Measurements from ENCODE around the gene RTN1. TPM values are rescaled to one million over a fixed set of nuclear protein-coding genes. Genes with fewer than 3 reads are reported as not detected.

The RTN1 gene
- total RNA-seq, 1 donor from 2014 or later, result 518 TPM

DNA sequence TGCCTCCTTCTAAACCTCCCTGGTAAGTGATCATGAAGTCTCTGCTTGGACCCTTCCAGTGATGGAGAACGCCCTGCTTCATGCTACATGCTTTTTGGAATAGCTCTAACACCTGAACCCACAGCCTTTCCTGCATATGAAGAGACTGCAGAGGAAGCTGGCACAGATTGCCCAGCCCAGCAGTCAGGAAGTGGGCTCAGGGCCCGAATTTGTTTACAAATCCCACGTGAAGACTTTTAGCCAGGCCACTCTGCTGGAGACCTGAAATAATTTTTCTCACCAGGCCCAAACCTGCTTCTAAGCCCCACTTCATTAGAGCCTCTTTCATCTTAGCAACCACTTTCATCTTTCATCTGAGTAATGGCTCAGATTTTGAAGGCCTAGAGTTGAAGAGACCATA, 22.9 kb downstream of the RTN1 start:
- no peak overlapping the region for H3K4me3 Mint-ChIP-seq (ENCODE audit: unreplicated experiment)
- H3K36me3 Mint-ChIP-seq (ENCODE audit: unreplicated experiment), result no peaks in the 10 kb centered on the region
- no peaks in the 10 kb centered on the region for H3K9me3 Mint-ChIP-seq (ENCODE audit: unreplicated experiment)
- H3K27ac Mint-ChIP-seq (ENCODE audit: unreplicated experiment), result no peak overlapping the region
- no peak for DNase-seq
- TF ChIP-seq, protein P1, sequence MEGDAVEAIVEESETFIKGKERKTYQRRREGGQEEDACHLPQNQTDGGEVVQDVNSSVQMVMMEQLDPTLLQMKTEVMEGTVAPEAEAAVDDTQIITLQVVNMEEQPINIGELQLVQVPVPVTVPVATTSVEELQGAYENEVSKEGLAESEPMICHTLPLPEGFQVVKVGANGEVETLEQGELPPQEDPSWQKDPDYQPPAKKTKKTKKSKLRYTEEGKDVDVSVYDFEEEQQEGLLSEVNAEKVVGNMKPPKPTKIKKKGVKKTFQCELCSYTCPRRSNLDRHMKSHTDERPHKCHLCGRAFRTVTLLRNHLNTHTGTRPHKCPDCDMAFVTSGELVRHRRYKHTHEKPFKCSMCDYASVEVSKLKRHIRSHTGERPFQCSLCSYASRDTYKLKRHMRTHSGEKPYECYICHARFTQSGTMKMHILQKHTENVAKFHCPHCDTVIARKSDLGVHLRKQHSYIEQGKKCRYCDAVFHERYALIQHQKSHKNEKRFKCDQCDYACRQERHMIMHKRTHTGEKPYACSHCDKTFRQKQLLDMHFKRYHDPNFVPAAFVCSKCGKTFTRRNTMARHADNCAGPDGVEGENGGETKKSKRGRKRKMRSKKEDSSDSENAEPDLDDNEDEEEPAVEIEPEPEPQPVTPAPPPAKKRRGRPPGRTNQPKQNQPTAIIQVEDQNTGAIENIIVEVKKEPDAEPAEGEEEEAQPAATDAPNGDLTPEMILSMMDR (IDR thresholded peaks at IDR 0.05; ENCODE audit: partially characterized antibody, unreplicated experiment), result no peak
- no peaks in the 10 kb centered on the region for H3K4me1 Mint-ChIP-seq (ENCODE audit: low read depth, unreplicated experiment)
- H3K27me3 Mint-ChIP-seq (ENCODE audit: unreplicated experiment), result no peaks in the 10 kb centered on the region

GRCh38 chr14:59846595-59846994, 24.0 kb downstream of the RTN1 start:
- Mint-ChIP-seq H3K27me3 (ENCODE audit: unreplicated experiment) (no peaks in the 10 kb centered on the region), H3K4me3 (ENCODE audit: unreplicated experiment) (no peak overlapping the region), H3K4me1 (ENCODE audit: low read depth, unreplicated experiment) (no peaks in the 10 kb centered on the region), H3K27ac (ENCODE audit: unreplicated experiment) (no peak overlapping the region), H3K9me3 (ENCODE audit: unreplicated experiment) (no peaks in the 10 kb centered on the region), H3K36me3 (ENCODE audit: unreplicated experiment) (no peaks in the 10 kb centered on the region)
- DNase-seq, result no peak
- TF ChIP-seq, protein P1 (IDR thresholded peaks at IDR 0.05; ENCODE audit: partially characterized antibody, unreplicated experiment), result no peak

GRCh38 chr14:59845245-59845644, 25.3 kb downstream of the RTN1 start:
- TF ChIP-seq, protein P1 (IDR thresholded peaks at IDR 0.05; ENCODE audit: partially characterized antibody, unreplicated experiment), result no peak
- no peak overlapping the region for H3K27ac Mint-ChIP-seq (ENCODE audit: unreplicated experiment)
- H3K4me1 Mint-ChIP-seq (ENCODE audit: low read depth, unreplicated experiment), result no peaks in the 10 kb centered on the region
- H3K36me3 Mint-ChIP-seq (ENCODE audit: unreplicated experiment), result no peaks in the 10 kb centered on the region
- DNase-seq, result no peak
- H3K9me3 Mint-ChIP-seq (ENCODE audit: unreplicated experiment), result no peaks in the 10 kb centered on the region
- no peak overlapping the region for H3K4me3 Mint-ChIP-seq (ENCODE audit: unreplicated experiment)
- H3K27me3 Mint-ChIP-seq (ENCODE audit: unreplicated experiment), result no peaks in the 10 kb centered on the region

GRCh38 chr14:59844186-59844812, 26.3 kb downstream of the RTN1 start:
- H3K4me3 Mint-ChIP-seq (ENCODE audit: unreplicated experiment), result no peak overlapping the region
- no peaks in the 10 kb centered on the region for H3K27me3 Mint-ChIP-seq (ENCODE audit: unreplicated experiment)
- H3K36me3 Mint-ChIP-seq (ENCODE audit: unreplicated experiment), result no peaks in the 10 kb centered on the region
- H3K4me1 Mint-ChIP-seq (ENCODE audit: low read depth, unreplicated experiment), result no peaks in the 10 kb centered on the region
- TF ChIP-seq, protein P1 (IDR thresholded peaks at IDR 0.05; ENCODE audit: partially characterized antibody, unreplicated experiment), result no peak
- no peak overlapping the region for H3K27ac Mint-ChIP-seq (ENCODE audit: unreplicated experiment)
- peaks cover 1% of the 10 kb centered on the region for H3K9me3 Mint-ChIP-seq (ENCODE audit: unreplicated experiment)
- no peak for DNase-seq

- no peaks in the 10 kb centered on the region for H3K4me1 Mint-ChIP-seq (ENCODE audit: low read depth, unreplicated experiment)
- no peak for DNase-seq
- H3K4me3 Mint-ChIP-seq (ENCODE audit: unreplicated experiment), result no peak overlapping the region
- peaks cover 2% of the 10 kb centered on the region for H3K9me3 Mint-ChIP-seq (ENCODE audit: unreplicated experiment)
- no peak overlapping the region for H3K27ac Mint-ChIP-seq (ENCODE audit: unreplicated experiment)
- H3K36me3 Mint-ChIP-seq (ENCODE audit: unreplicated experiment), result no peaks in the 10 kb centered on the region
- no peaks in the 10 kb centered on the region for H3K27me3 Mint-ChIP-seq (ENCODE audit: unreplicated experiment)
- TF ChIP-seq, protein P1 (IDR thresholded peaks at IDR 0.05; ENCODE audit: partially characterized antibody, unreplicated experiment), result no peak
Measured at GRCh38 chr14:59836116-59836515, 34.5 kb downstream of the RTN1 start.

Measured in glutamatergic neuron (in vitro differentiated cells).